Loucy (cell line): ENCODE measurements around the gene TESMIN.

Experiments
- CTCF ChIP-seq: fragments of 200-600 bp; sonication (generic); conservative IDR thresholded peaks from 2 replicates; pipeline ENCODE4 v1.5.1; 2014; ENCODE audit warnings: mild to moderate bottlenecking, antibody characterized with exemption, low read length
- EZH2phosphoT487 ChIP-seq: fragments of 200-600 bp; IDR thresholded peaks from 2 replicates; pipeline ENCODE4 v1.6.1; 2018; ENCODE audit warnings: antibody characterized with exemption, mild to moderate bottlenecking, moderate library complexity, borderline replicate concordance

GRCh38 chr11:68711114-68711513, 40.2 kb downstream of the TESMIN start:
- TF ChIP-seq CTCF (no peak), EZH2phosphoT487 (no peak)
